SU-DHL-6 (cell line): Measurements from ENCODE around the gene ST6GAL1.

Experiments used
- H2AFZ ChIP-seq: fragments of 200-600 bp; sonication (generic); 2 replicates; pipeline ENCODE4 v1.6.1; 2014; ENCODE audit warnings: low read depth, mild to moderate bottlenecking, moderate library complexity, mixed read lengths, antibody characterized with exemption, low read length; ENCODE audit not compliant: severe bottlenecking
- H3F3A ChIP-seq: fragments of 200-600 bp; shearing (Covaris generic); 2 replicates; pipeline ENCODE4 v1.6.0; 2016; ENCODE audit warnings: antibody characterized with exemption, mild to moderate bottlenecking; ENCODE audit not compliant: insufficient read depth
- H3K27ac ChIP-seq: fragments of 200-600 bp; sonication (generic); 2 replicates; pipeline ENCODE4 v1.5.1; 2016; ENCODE audit warnings: low read depth, mild to moderate bottlenecking, low read length, moderate library complexity, mixed read lengths
- H3K27me3 ChIP-seq: fragments of 200-600 bp; sonication (generic), shearing (Covaris generic); 2 replicates; pipeline ENCODE4 v1.6.0; 2014; ENCODE audit warnings: mild to moderate bottlenecking, low read length
- H3K36me3 ChIP-seq: fragments of 200-600 bp; sonication (generic); 2 replicates; pipeline ENCODE4 v1.6.1; 2014; ENCODE audit warnings: mild to moderate bottlenecking, low read length, mixed read lengths
- H3K4me2 ChIP-seq: fragments of 300-600, 200-600 bp; shearing (Covaris generic), sonication (generic); 2 replicates; pipeline ENCODE4 v1.6.0; 2014; ENCODE audit warnings: low read length, low read depth, mild to moderate bottlenecking; ENCODE audit not compliant: poor library complexity, severe bottlenecking
- H3K4me3 ChIP-seq: fragments of 200-600 bp; sonication (generic); 2 replicates; pipeline ENCODE4 v1.5.1; 2014; ENCODE audit warnings: antibody characterized with exemption, low read length, mild to moderate bottlenecking, mixed read lengths; ENCODE audit not compliant: insufficient read depth, poor library complexity, severe bottlenecking
- H3K79me2 ChIP-seq: fragments of 200-600 bp; sonication (generic); 2 replicates; pipeline ENCODE4 v1.6.1; 2014; ENCODE audit warnings: mild to moderate bottlenecking, low read length, moderate library complexity; ENCODE audit not compliant: insufficient read depth
- H3K9ac ChIP-seq: fragments of 200-600 bp; sonication (generic); 2 replicates; pipeline ENCODE4 v1.7.0; 2014; ENCODE audit warnings: mild to moderate bottlenecking, low read length
- H3K9me2 ChIP-seq: fragments of 200-600 bp; sonication (generic); replicated peaks from 2 replicates; pipeline ENCODE4 v1.6.1; 2014; ENCODE audit warnings: low read length; ENCODE audit not compliant: insufficient read depth
- H3K9me3 ChIP-seq: fragments of 200-600 bp; sonication (generic); 2 replicates; pipeline ENCODE4 v1.6.1; 2014; ENCODE audit warnings: low read length, mixed read lengths; ENCODE audit not compliant: insufficient read depth
- H4K20me1 ChIP-seq: fragments of 200-600 bp; sonication (generic); 2 replicates; pipeline ENCODE4 v1.6.1; 2014; ENCODE audit warnings: low read depth, mild to moderate bottlenecking, antibody characterized with exemption, low read length, moderate library complexity, mixed read lengths
- EZH2phosphoT487 ChIP-seq: fragments of 200-600 bp; sonication (generic), shearing (Covaris generic); conservative IDR thresholded peaks from 2 replicates; pipeline ENCODE4 v1.6.1; 2018; ENCODE audit warnings: mild to moderate bottlenecking, antibody characterized with exemption, low read length, moderate library complexity, mixed read lengths
- TF ChIP-seq, protein P1 (sequence below): fragments of 200-600 bp; sonication (generic); IDR thresholded peaks from one replicate; pipeline ENCODE4 v1.5.1; 2017; ENCODE audit warnings: antibody characterized with exemption, mild to moderate bottlenecking, low read length, moderate library complexity; ENCODE audit not compliant: insufficient read depth, poor library complexity, severe bottlenecking

The ST6GAL1 gene

DNA sequence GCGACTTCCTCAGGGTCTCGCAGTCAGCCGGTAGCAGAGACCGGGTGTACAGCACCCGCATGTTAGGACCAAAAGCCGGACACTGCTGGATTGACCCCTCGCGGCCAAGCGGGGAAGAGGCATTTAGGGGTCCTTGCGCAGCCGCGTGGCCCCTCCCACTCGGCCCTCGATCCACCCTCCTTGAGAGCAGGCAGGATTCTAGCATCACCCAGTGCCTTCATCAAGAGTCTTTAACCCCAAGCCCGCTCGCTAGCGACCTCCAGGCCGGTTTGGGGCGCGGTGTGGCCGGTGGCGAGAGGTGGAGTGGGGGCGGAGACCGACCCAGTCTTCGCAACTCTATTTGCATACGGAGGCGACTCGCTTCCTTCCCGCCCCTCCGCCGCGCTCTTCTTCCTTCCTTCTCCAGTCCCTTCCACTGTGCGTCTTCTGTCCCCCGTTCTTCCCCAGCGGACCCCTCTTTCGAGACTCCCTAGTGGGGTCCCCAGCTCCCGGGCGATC lies at the start of gene ST6GAL1:
TSS of gene ST6GAL1 (plus strand) at position 384 of the 498 bp plus-strand sequence. CDS start 112,178 bp downstream, outside the sequence.
- no peaks in the 10 kb centered on the region for H3K27me3 ChIP-seq
- no peaks in the 10 kb centered on the region for H3F3A ChIP-seq
- peaks cover 12% of the 10 kb centered on the region for H3K36me3 ChIP-seq
- peak within 1 kb of the TSS; percentile 82 for H3K9ac ChIP-seq
- H3K79me2 ChIP-seq = peaks cover 46% of the 10 kb centered on the region
- no peaks in the 10 kb centered on the region for H3K9me3 ChIP-seq
- H3K27ac ChIP-seq = peak within 1 kb of the TSS; percentile 57
- peak within 1 kb of the TSS; percentile 83 for H2AFZ ChIP-seq
- TF ChIP-seq, protein P1, sequence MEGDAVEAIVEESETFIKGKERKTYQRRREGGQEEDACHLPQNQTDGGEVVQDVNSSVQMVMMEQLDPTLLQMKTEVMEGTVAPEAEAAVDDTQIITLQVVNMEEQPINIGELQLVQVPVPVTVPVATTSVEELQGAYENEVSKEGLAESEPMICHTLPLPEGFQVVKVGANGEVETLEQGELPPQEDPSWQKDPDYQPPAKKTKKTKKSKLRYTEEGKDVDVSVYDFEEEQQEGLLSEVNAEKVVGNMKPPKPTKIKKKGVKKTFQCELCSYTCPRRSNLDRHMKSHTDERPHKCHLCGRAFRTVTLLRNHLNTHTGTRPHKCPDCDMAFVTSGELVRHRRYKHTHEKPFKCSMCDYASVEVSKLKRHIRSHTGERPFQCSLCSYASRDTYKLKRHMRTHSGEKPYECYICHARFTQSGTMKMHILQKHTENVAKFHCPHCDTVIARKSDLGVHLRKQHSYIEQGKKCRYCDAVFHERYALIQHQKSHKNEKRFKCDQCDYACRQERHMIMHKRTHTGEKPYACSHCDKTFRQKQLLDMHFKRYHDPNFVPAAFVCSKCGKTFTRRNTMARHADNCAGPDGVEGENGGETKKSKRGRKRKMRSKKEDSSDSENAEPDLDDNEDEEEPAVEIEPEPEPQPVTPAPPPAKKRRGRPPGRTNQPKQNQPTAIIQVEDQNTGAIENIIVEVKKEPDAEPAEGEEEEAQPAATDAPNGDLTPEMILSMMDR = peak; percentile 31
- TF ChIP-seq EZH2phosphoT487 = no peak
- no peaks in the 10 kb centered on the region for H4K20me1 ChIP-seq
- no peaks in the 10 kb centered on the region for H3K9me2 ChIP-seq
- peak within 1 kb of the TSS; percentile 81 for H3K4me2 ChIP-seq
- H3K4me3 ChIP-seq = peak within 1 kb of the TSS; percentile 81

DNA sequence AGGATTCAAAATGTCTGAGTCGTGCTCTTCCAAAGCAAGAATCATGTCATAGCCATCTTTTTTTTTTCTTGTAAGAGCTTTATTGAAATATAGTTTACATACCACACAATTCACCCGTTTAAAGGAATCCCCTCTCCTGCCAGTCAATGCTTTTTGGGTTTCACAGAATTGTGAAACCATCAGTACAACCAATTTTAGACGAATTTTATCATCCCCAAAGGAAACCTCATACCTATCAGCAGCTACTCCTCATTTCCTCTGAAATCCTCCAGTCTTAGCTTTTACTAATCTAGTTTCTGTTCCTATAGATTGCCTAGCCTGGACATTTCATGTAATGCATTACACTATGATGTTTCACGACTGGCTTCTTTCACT lies 48.2 kb upstream of the ST6GAL1 start:
- no peak overlapping the region for H3K27ac ChIP-seq
- no peak overlapping the region for H2AFZ ChIP-seq
- H3K4me3 ChIP-seq = no peak overlapping the region
- H3F3A ChIP-seq = no peaks in the 10 kb centered on the region
- no peaks in the 10 kb centered on the region for H3K9me2 ChIP-seq
- no peak overlapping the region for H3K9ac ChIP-seq
- H3K79me2 ChIP-seq = no peaks in the 10 kb centered on the region
- no peaks in the 10 kb centered on the region for H3K27me3 ChIP-seq
- no peaks in the 10 kb centered on the region for H4K20me1 ChIP-seq
- H3K4me2 ChIP-seq = no peak overlapping the region
- TF ChIP-seq, protein P1 = no peak
- H3K9me3 ChIP-seq = no peaks in the 10 kb centered on the region
- no peaks in the 10 kb centered on the region for H3K36me3 ChIP-seq

- Histone ChIP-seq H3K9ac (no peak overlapping the region), H3K27me3 (no peaks in the 10 kb centered on the region), H3K4me3 (no peak overlapping the region)
These were observed 47.2 kb upstream of the ST6GAL1 start for GRCh38 chr3:186882881-186883685.

More at GRCh38 chr3:186882881-186883685, 47.2 kb upstream of the ST6GAL1 start:
- TF ChIP-seq, protein P1 = no peak
- TF ChIP-seq EZH2phosphoT487 = no peak
- Histone ChIP-seq H3K79me2 (no peaks in the 10 kb centered on the region), H2AFZ (no peak overlapping the region), H3K4me2 (no peak overlapping the region), H3F3A (no peaks in the 10 kb centered on the region), H3K27ac (no peak overlapping the region), H4K20me1 (no peaks in the 10 kb centered on the region), H3K36me3 (no peaks in the 10 kb centered on the region), H3K9me2 (no peaks in the 10 kb centered on the region), H3K9me3 (no peaks in the 10 kb centered on the region)
